Upper lobe of left lung (tissue), 4 donors: ENCODE results near the gene CSNK1G1.

Experiments
- EP300 ChIP-seq, 4 donors: sonication (generic); formaldehyde crosslinking; IDR thresholded peaks; one replicate each; pipeline ENCODE4 v1.5.1; 2017; ENCODE audit warnings: antibody characterized with exemption in 4 of 4, control low read depth in 2 of 4
- POLR2A ChIP-seq, 4 donors: fragments of 450-650 bp; IDR thresholded peaks; one replicate each; pipeline ENCODE4 v1.5.1; 2016 to 2017; ENCODE audit warnings: antibody characterized with exemption in 4 of 4, mild to moderate bottlenecking in 2 of 4
- POLR2AphosphoS5 ChIP-seq, 2 donors: sonication (generic); formaldehyde crosslinking; IDR thresholded peaks; one replicate each; pipeline ENCODE4 v1.5.1; 2017; ENCODE audit warnings: antibody characterized with exemption in 2 of 2
- TF ChIP-seq, protein P1 (sequence below), 6 experiments: fragments of 450-650 bp in 4 of 6; fragments of 200-600 bp in 2 of 6; sonication (generic) in 2 of 6; IDR thresholded peaks; one replicate each; pipeline ENCODE4 v1.5.1; 2016 to 2019; ENCODE audit warnings: antibody characterized with exemption in 6 of 6

DNA sequence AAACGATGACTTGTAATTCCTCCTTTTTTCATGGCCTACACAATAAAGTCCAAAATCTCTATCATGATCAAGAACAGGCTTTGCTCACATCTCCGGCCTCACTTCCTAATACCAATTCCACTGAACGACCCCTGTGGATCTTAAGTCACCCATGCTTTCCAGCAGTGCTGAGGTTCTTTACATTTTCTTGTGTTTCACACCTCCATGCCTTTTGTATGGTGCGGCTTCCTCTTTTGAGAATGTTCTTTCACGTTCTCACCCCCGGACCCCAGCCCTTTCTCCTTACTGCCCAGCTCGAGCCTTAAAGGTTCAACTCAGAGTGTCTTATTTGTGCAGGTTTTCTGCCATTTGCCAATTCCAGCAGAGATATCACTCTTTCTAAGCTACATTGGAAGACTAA is 70.1 kb downstream of the CSNK1G1 start:
- TF ChIP-seq EP300 (IDR thresholded peaks at IDR 0.05) (no peak), POLR2AphosphoS5 (IDR thresholded peaks at IDR 0.05) (no peak), POLR2A (IDR thresholded peaks at IDR 0.05) (no peak)
- TF ChIP-seq, protein P1, sequence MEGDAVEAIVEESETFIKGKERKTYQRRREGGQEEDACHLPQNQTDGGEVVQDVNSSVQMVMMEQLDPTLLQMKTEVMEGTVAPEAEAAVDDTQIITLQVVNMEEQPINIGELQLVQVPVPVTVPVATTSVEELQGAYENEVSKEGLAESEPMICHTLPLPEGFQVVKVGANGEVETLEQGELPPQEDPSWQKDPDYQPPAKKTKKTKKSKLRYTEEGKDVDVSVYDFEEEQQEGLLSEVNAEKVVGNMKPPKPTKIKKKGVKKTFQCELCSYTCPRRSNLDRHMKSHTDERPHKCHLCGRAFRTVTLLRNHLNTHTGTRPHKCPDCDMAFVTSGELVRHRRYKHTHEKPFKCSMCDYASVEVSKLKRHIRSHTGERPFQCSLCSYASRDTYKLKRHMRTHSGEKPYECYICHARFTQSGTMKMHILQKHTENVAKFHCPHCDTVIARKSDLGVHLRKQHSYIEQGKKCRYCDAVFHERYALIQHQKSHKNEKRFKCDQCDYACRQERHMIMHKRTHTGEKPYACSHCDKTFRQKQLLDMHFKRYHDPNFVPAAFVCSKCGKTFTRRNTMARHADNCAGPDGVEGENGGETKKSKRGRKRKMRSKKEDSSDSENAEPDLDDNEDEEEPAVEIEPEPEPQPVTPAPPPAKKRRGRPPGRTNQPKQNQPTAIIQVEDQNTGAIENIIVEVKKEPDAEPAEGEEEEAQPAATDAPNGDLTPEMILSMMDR (IDR thresholded peaks at IDR 0.05), result no peak
